Dendritic cell treated with granulocyte-macrophage colony-stimulating factor and Interleukin-4, amounts not matched to agents 40 ng/mL and 50 ng/mL, for 4 days (primary cell): ENCODE data around the gene SART1.
"Not testable (repeated sequence)": the region's sequence is repeated elsewhere in the genome, so short reads cannot be mapped to it uniquely, and the experiment has no call there.

Source experiments
- H3K27ac Mint-ChIP-seq: one replicate; pipeline ENCODE4 v1.8.0; 2022; ENCODE audit warnings: mild to moderate bottlenecking, mixed read lengths
- H3K27me3 Mint-ChIP-seq: one replicate; pipeline ENCODE4 v1.8.0; 2022; ENCODE audit warnings: mild to moderate bottlenecking, mixed read lengths
- H3K36me3 Mint-ChIP-seq: one replicate; pipeline ENCODE4 v1.8.0; 2022; ENCODE audit warnings: low read depth, mixed read lengths
- H3K4me1 Mint-ChIP-seq: one replicate; pipeline ENCODE4 v1.8.0; 2022; ENCODE audit warnings: low read depth, mixed read lengths
- H3K4me3 Mint-ChIP-seq: one replicate; pipeline ENCODE4 v1.8.0; 2022; ENCODE audit warnings: mild to moderate bottlenecking, moderate library complexity, mixed read lengths
- H3K9me3 Mint-ChIP-seq: one replicate; pipeline ENCODE4 v1.8.0; 2022; ENCODE audit warnings: mixed read lengths
- intact Hi-C: fragments of 100-400 bp; cut with micrococcal nuclease; formaldehyde crosslinking; loops from one replicate; pipeline ENCODE4 v1.15.0; 2022

Gene SART1

GRCh38 chr11:65944767-65945166 is 16.8 kb upstream of the SART1 start:
- H3K27me3 Mint-ChIP-seq = peaks cover 11% of the 10 kb centered on the region
- H3K36me3 Mint-ChIP-seq = no peaks in the 10 kb centered on the region
- no peak overlapping the region for H3K4me3 Mint-ChIP-seq
- no peaks in the 10 kb centered on the region for H3K9me3 Mint-ChIP-seq
- H3K27ac Mint-ChIP-seq = peak overlapping the region; percentile 29
- intact Hi-C loops = no loop called here
- H3K4me1 Mint-ChIP-seq = peaks cover 47% of the 10 kb centered on the region

DNA sequence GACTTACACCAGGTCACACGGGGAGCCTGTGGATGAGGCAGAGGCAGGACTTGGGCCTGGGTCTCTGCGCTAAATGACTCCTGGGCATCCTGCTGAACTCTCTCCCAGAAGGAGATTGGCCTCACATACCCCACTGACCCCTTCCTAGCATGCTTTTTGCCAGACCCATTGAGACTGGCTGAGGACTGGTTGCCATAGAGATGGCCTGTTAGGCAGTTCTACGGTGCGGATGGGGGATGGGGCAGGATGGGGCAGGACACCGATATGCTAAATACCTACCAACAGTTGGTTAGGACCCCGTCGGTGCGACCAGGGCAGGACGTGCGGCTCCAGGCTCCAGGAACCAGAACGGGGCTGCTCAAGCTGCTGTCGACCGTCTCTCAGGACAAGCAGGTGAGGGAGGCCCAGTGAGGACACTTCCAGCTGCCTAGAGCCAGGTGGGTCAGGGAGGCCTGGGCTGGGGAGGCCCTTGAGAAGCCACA is 16.1 kb upstream of the SART1 start, which contains the start of gene TSGA10IP:
TSGA10IP (plus strand) TSS at position 51 of the 482 bp plus-strand sequence; CDS start at position 247, 196 bp downstream.
- peak within 1 kb of the TSS; percentile 29 for H3K27ac Mint-ChIP-seq
- peaks cover 11% of the 10 kb centered on the region for H3K27me3 Mint-ChIP-seq
- intact Hi-C loops = no loop called here
- H3K9me3 Mint-ChIP-seq = no peaks in the 10 kb centered on the region
- peaks cover 40% of the 10 kb centered on the region for H3K4me1 Mint-ChIP-seq
- no peaks in the 10 kb centered on the region for H3K36me3 Mint-ChIP-seq
- H3K4me3 Mint-ChIP-seq = no peak within 1 kb of the TSS

DNA sequence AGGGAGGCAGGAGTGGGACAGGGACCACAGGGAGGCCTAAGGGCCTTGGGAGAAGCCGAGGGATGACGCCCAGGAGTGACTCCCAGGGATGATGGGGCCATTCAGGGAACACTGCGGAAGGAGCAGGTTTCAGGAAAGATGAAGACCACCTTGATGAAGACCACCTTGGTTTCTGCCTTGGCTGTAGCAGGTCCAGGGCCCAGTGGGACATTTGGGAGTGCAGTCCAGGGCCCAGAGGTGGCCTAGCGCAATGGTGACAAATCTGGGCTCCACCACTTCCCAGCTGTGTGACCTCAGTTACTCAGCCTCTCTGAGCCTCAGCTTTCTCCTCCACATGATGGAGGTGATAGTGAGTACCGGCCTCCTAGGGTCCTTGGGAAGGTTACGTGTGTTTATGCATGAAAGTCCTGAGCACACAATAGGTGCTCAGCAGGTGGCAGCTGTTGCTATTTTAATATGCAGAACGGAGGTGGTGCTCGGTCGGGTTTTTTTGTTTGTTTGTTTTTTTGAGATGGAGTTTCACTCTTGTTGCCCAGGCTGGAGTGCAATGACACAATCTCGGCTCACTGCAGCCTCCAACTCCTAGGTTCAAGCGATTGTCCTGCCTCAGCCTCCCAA is 15.5 kb upstream of the SART1 start:
- peak overlapping the region; percentile 29 for H3K27ac Mint-ChIP-seq
- no peaks in the 10 kb centered on the region for H3K9me3 Mint-ChIP-seq
- no peaks in the 10 kb centered on the region for H3K36me3 Mint-ChIP-seq
- H3K27me3 Mint-ChIP-seq = peaks cover 13% of the 10 kb centered on the region
- H3K4me3 Mint-ChIP-seq = no peak overlapping the region
- H3K4me1 Mint-ChIP-seq = peaks cover 34% of the 10 kb centered on the region
- intact Hi-C loops = no loop called here

DNA sequence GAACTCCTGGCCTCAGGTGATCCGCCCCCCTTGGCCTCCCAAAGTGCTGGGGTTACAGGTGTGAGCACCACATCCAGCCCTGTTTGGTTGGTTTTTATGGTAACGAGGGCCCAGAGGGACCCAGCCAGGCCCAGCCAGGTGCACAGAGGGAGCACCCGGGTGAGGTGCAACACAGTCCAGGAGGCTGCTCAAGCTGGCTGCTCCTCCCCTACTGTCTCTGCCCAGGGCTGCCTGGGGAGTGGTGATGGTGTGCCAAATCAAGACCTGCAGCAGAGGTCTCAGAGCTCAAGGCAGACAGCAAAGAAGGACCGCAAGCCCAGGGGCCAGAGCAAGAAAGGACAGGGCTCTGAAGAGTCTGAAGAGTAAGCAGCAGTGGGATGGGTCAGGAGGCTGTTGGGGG is 14.9 kb upstream of the SART1 start:
- H3K9me3 Mint-ChIP-seq = no peaks in the 10 kb centered on the region
- H3K4me3 Mint-ChIP-seq = no peak overlapping the region
- H3K27me3 Mint-ChIP-seq = peaks cover 14% of the 10 kb centered on the region
- H3K36me3 Mint-ChIP-seq = no peaks in the 10 kb centered on the region
- H3K4me1 Mint-ChIP-seq = peaks cover 28% of the 10 kb centered on the region
- intact Hi-C loops = no loop called here
- peak overlapping the region; percentile 14 for H3K27ac Mint-ChIP-seq

DNA sequence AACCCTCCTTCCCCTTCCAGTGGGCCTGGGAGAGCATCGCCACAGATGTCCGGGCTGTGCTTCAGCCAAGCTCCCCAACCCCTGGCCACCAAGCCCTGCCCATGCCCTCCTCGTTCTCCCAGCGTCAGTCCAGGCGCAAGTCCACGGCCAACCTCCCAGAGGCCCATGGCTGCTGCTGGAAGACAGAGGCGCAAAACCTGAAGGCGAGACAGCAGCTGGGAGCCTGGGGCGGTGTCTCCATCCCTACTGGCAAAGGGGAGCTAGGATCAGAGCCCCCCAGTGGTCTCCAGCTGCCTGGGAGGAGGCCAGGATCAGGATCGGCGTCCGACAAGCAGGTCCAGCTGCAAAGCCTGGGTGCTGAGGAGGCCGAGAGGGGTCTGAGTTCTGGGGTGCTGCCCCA is 14.4 kb upstream of the SART1 start:
- intact Hi-C loops = no loop called here
- Mint-ChIP-seq H3K9me3 (no peaks in the 10 kb centered on the region), H3K36me3 (no peaks in the 10 kb centered on the region), H3K4me3 (no peak overlapping the region), H3K27me3 (peaks cover 17% of the 10 kb centered on the region), H3K4me1 (peaks cover 23% of the 10 kb centered on the region), H3K27ac (peak overlapping the region; percentile 14)

DNA sequence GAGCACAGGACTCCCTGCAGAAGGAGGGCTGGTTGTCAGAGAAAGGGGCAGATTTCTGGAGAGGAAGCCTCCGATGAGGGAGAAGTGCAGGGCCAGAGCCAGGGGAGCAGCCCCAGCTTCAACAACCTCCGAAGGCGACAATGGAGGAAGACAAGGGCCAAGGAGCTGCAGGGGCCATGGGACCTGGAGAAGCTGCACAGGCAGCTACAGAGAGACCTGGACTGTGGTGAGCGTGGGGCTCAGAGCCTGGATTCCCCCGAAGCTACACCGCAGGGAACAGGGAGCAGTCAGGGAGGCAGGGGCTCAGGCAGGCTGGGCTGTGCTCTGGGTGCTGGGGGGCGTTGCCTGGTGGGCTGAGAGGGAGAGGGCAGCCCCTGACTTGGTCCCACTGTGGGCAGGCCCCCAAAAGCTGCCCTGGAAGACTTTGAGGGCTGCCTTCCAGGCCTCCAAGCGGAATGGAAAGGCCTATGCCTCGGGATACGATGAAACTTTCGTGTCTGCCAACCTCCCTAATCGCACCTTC is 13.9 kb upstream of the SART1 start:
- no peak overlapping the region for H3K4me3 Mint-ChIP-seq
- no peaks in the 10 kb centered on the region for H3K36me3 Mint-ChIP-seq
- H3K27ac Mint-ChIP-seq = peak overlapping the region; percentile 14
- no peaks in the 10 kb centered on the region for H3K9me3 Mint-ChIP-seq
- peaks cover 18% of the 10 kb centered on the region for H3K4me1 Mint-ChIP-seq
- intact Hi-C loops = no loop called here
- peaks cover 19% of the 10 kb centered on the region for H3K27me3 Mint-ChIP-seq

GRCh38 chr11:65950711-65951110 is 10.8 kb upstream of the SART1 start:
- H3K27ac Mint-ChIP-seq, H3K4me3 Mint-ChIP-seq, H3K9me3 Mint-ChIP-seq, H3K36me3 Mint-ChIP-seq, intact Hi-C loops: not testable (repeated sequence)
- peaks cover 19% of the 10 kb centered on the region for H3K27me3 Mint-ChIP-seq
- peaks cover 11% of the 10 kb centered on the region for H3K4me1 Mint-ChIP-seq

- H3K4me3 Mint-ChIP-seq, intact Hi-C loops, H3K36me3 Mint-ChIP-seq, H3K27ac Mint-ChIP-seq, H3K9me3 Mint-ChIP-seq: not testable (repeated sequence)
- peaks cover 13% of the 10 kb centered on the region for H3K4me1 Mint-ChIP-seq
- H3K27me3 Mint-ChIP-seq = peaks cover 19% of the 10 kb centered on the region
These were observed 9.9 kb upstream of the SART1 start for GRCh38 chr11:65951641-65952040.

- Mint-ChIP-seq H3K4me3 (no peak overlapping the region), H3K9me3 (no peaks in the 10 kb centered on the region), H3K27me3 (peaks cover 19% of the 10 kb centered on the region), H3K4me1 (peaks cover 13% of the 10 kb centered on the region), H3K36me3 (no peaks in the 10 kb centered on the region), H3K27ac (no peak overlapping the region)
- intact Hi-C loops = no loop called here
These were observed 9.4 kb upstream of the SART1 start for GRCh38 chr11:65952052-65952521.

- Mint-ChIP-seq H3K4me3 (no peak overlapping the region), H3K27ac (no peak overlapping the region), H3K27me3 (peaks cover 12% of the 10 kb centered on the region), H3K36me3 (no peaks in the 10 kb centered on the region), H3K9me3 (no peaks in the 10 kb centered on the region), H3K4me1 (peaks cover 17% of the 10 kb centered on the region)
- intact Hi-C loops = no loop called here
These were observed 8.1 kb upstream of the SART1 start for GRCh38 chr11:65953471-65953870.

GRCh38 chr11:65954771-65955170 is 6.8 kb upstream of the SART1 start:
- Mint-ChIP-seq H3K27ac (no peak overlapping the region), H3K4me3 (no peak overlapping the region)

GRCh38 chr11:65958291-65958690 is 3.2 kb upstream of the SART1 start:
- Mint-ChIP-seq H3K4me3 (no peak overlapping the region), H3K27ac (peak overlapping the region; percentile 77), H3K4me1 (peaks cover 36% of the 10 kb centered on the region), H3K9me3 (no peaks in the 10 kb centered on the region), H3K36me3 (peaks cover 23% of the 10 kb centered on the region), H3K27me3 (no peaks in the 10 kb centered on the region)
- intact Hi-C loops = no loop called here

More at GRCh38 chr11:65954771-65955170, 6.8 kb upstream of the SART1 start:
- H3K27me3 Mint-ChIP-seq = peaks cover 9% of the 10 kb centered on the region
- no peaks in the 10 kb centered on the region for H3K36me3 Mint-ChIP-seq
- H3K9me3 Mint-ChIP-seq = no peaks in the 10 kb centered on the region
- peaks cover 17% of the 10 kb centered on the region for H3K4me1 Mint-ChIP-seq
- intact Hi-C loops = no loop called here

DNA sequence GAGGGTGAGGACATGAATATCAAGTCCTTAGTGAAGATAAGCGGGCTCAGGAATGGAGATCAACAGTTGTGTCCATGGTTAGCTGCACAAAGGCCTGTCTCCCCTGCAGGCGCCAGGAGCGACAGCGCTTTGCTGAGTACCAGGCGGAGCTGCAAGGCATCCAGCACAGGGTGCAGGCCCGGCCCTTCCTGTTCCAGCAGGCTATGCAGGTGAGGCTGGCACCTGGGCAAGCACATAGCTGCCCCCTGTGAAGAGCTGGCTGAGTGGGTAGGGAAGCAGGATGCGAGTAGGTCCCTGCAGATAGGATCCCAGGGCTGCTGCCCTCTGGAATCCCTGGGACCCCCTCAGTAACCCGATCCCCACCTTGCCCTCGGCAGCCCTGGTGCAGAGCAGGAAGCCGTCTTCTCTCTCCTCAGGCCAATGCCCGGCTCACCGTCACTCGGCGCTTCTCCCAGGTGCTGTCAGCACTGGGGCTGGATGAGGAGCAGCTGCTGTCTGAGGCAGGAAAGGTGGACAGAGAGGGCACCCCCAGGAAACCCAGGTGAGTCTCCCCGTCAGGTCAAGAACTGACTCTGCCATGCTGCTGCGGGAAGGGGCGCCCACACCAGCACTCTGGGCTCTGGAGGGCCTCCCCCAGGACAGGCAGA is 2.6 kb upstream of the SART1 start:
- no peaks in the 10 kb centered on the region for H3K9me3 Mint-ChIP-seq
- intact Hi-C loops = no loop called here
- H3K27ac Mint-ChIP-seq = peak overlapping the region; percentile 99
- H3K4me3 Mint-ChIP-seq = no peak overlapping the region
- peaks cover 29% of the 10 kb centered on the region for H3K36me3 Mint-ChIP-seq
- no peaks in the 10 kb centered on the region for H3K27me3 Mint-ChIP-seq
- H3K4me1 Mint-ChIP-seq = peaks cover 42% of the 10 kb centered on the region

- intact Hi-C loops = loop anchor here (1.0 kb wide), 2 partner anchors 41 to 42 kb away; partner anchors contain the start of genes BANF1, C11orf68, DRAP1 and EIF1AD
- H3K27ac Mint-ChIP-seq = peak overlapping the region; percentile 99
- peaks cover 49% of the 10 kb centered on the region for H3K36me3 Mint-ChIP-seq
- peaks cover 45% of the 10 kb centered on the region for H3K4me1 Mint-ChIP-seq
- no peaks in the 10 kb centered on the region for H3K27me3 Mint-ChIP-seq
- H3K4me3 Mint-ChIP-seq = peak overlapping the region; percentile 94
- H3K9me3 Mint-ChIP-seq = no peaks in the 10 kb centered on the region
These were observed 689 bp upstream of the SART1 start for GRCh38 chr11:65960824-65961266.
